ENCODE measurements around the gene PASK.

PASK gene

GRCh38 chr2:241064008-241064801, 85.1 kb downstream of the PASK start:
- peak; percentile 25 for DNase-seq

- no peak for DNase-seq
Measured at GRCh38 chr2:241063587-241063986, 85.7 kb downstream of the PASK start.

GRCh38 chr2:241063093-241063551, 86.2 kb downstream of the PASK start:
- DNase-seq = no peak

DNA sequence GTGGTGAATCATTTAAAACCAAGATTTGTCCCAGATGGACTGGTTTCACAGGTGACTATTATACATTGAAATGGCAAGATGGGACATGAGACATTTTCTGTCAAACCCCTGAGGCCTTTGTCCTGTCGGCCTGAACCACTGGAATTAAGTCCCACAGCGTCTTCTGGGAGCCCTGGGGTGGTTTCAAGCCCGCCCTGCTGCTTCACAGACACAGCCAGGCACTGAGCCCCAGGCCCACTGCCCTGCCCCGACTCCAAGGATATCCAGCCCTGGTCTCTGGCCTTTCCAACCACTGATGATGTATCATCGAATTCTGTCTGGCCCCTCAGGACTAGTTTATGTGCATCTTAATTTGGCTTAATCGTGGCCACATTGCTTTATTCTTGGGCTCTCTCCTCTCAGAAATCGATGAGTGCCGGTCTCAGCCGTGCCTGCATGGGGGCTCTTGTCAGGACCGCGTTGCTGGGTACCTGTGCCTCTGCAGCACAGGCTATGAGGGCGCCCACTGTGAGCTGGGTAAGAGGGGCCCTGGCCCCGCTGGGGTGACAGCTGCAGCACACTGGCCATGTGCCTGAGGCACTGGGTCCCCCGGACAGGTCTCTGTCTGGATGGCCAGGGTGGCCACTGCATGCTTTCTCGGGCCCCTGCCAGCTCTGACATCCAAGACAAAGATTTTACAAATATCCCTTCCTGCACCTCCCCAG, 86.7 kb downstream of the PASK start:
- no peak for DNase-seq

GRCh38 chr2:241061275-241061674, 88.0 kb downstream of the PASK start:
- no peak for DNase-seq
